MM.1S (cell line): ENCODE measurements around the gene KCNQ1.

Experiments used
- EZH2 ChIP-seq: fragments of 300-600 bp; sonication (generic); optimal IDR thresholded peaks from 2 replicates; pipeline ENCODE3; 2017; ENCODE audit warnings: low read depth, mild to moderate bottlenecking, antibody characterized with exemption, low read length, mixed read lengths
- TF ChIP-seq, protein P1 (sequence below): fragments of 300-600 bp; sonication (generic); IDR thresholded peaks from 2 replicates; pipeline ENCODE4 v1.5.1; 2016; ENCODE audit warnings: antibody characterized with exemption, low read length, mixed read lengths

DNA sequence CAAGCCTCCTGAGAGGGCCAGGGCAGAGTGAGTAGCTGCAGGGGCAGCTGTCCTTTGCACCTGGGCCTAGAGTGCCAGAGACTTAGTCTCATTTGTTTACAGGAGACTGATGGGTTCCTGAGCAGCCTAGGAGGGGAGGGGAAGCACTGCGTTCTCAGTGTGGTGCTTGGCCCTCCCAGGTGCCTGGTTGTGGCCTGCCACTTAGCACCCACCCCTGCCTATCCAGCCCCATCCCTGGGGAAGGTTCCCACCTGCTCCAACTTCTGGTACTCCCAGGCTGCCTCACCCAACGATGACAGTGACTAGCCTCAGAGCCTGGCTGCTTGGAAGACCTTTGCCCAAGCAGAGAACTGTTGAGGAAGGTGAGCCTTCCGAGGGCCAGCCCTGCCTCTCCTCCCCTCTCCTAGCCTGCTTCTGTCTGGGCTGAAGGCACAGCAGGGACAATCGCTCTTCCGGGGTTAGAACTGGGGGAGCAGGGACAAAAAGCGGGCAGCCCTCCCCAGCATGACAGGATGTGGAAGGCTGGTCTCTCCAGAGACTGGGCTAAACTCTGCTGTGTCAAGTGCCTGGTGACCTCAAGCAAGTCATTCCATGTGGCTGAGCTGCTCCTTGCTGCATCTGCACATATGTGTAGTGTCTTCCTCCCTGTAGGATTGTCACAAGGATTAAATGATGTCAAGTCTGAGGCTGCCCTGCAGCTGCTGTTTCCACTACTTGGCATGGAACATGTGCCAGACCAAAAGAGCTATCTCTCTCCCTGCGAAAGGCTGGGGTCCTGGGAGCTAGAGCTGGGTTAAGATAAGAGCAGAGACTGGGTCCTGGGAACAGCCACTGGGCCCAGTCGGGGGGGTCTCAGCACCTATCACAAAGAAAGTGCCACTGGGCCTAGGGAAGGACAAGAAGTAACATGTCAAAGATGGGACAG is 245.1 kb downstream of the KCNQ1 start:
- TF ChIP-seq, protein P1, sequence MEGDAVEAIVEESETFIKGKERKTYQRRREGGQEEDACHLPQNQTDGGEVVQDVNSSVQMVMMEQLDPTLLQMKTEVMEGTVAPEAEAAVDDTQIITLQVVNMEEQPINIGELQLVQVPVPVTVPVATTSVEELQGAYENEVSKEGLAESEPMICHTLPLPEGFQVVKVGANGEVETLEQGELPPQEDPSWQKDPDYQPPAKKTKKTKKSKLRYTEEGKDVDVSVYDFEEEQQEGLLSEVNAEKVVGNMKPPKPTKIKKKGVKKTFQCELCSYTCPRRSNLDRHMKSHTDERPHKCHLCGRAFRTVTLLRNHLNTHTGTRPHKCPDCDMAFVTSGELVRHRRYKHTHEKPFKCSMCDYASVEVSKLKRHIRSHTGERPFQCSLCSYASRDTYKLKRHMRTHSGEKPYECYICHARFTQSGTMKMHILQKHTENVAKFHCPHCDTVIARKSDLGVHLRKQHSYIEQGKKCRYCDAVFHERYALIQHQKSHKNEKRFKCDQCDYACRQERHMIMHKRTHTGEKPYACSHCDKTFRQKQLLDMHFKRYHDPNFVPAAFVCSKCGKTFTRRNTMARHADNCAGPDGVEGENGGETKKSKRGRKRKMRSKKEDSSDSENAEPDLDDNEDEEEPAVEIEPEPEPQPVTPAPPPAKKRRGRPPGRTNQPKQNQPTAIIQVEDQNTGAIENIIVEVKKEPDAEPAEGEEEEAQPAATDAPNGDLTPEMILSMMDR, result no peak
- no peak for TF ChIP-seq EZH2
